HFF-Myc (cell line): ENCODE measurements around the gene CRYBG1.

Experiments
- DNase-seq: peaks from one replicate; pipeline ENCODE4 v3.0.0-alpha.2; 2011; ENCODE audit warnings: low read depth; ENCODE audit errors: extremely low read depth
- H3K4me3 ChIP-seq: replicated peaks from 2 replicates; pipeline ENCODE4 v1.5.1; 2011; ENCODE audit warnings: low read depth, mild to moderate bottlenecking, control low read depth, low read length
- TF ChIP-seq, protein P1 (sequence below): IDR thresholded peaks from 2 replicates; pipeline ENCODE4 v1.5.1; 2012; ENCODE audit warnings: mild to moderate bottlenecking, low read depth, low read length, control low read depth; ENCODE audit errors: missing control alignments

Gene CRYBG1

DNA sequence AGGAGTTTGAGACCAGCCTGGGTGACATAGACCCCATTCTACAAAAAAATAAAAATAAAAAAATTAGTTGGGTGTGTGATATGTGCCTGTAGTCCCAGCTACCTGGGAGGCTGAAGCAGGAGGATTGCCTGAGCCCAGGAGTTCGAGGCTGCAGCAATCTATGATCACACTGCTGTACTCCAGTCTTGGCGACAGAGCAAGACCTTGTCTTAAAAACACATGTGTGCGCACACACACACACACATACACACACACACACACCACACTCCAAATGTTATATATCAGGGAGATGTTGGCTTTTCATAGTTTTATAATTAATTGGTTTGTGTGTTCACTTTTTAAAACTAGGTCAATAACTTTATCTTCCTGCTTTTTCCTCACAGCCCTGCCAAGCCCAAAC, 158.2 kb downstream of the CRYBG1 start:
- TF ChIP-seq, protein P1, sequence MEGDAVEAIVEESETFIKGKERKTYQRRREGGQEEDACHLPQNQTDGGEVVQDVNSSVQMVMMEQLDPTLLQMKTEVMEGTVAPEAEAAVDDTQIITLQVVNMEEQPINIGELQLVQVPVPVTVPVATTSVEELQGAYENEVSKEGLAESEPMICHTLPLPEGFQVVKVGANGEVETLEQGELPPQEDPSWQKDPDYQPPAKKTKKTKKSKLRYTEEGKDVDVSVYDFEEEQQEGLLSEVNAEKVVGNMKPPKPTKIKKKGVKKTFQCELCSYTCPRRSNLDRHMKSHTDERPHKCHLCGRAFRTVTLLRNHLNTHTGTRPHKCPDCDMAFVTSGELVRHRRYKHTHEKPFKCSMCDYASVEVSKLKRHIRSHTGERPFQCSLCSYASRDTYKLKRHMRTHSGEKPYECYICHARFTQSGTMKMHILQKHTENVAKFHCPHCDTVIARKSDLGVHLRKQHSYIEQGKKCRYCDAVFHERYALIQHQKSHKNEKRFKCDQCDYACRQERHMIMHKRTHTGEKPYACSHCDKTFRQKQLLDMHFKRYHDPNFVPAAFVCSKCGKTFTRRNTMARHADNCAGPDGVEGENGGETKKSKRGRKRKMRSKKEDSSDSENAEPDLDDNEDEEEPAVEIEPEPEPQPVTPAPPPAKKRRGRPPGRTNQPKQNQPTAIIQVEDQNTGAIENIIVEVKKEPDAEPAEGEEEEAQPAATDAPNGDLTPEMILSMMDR: no peak
- no peak for DNase-seq
- peak overlapping the region; percentile 24 for H3K4me3 ChIP-seq

DNA sequence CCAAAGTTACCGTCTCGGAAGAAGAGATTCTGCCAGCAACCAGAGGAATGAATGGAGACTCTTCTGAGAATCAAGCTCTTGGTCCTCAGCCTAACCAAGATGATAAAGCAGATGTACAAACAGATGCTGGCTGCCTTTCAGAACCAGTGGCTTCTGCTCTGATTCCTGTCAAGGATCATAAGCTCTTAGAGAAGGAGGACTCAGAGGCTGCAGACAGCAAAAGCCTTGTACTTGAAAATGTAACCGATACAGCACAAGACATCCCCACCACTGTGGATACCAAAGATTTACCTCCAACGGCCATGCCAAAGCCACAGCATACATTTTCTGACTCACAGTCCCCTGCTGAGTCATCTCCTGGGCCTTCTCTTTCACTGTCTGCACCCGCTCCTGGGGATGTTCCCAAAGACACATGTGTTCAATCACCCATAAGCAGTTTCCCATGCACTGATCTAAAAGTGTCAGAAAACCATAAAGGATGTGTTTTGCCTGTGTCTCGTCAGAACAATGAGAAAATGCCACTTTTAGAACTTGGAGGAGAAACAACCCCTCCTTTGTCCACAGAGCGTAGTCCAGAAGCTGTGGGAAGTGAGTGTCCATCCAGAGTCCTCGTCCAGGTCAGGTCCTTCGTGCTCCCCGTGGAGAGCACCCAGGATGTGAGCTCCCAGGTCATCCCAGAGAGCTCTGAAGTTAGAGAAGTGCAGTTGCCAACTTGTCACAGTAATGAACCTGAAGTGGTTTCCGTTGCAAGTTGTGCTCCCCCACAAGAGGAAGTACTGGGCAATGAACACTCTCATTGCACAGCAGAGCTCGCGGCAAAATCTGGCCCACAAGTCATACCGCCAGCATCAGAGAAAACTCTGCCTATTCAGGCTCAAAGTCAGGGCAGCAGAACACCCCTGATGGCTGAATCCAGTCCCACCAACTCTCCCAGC, 159.2 kb downstream of the CRYBG1 start:
- peak; percentile 91 for DNase-seq
- H3K4me3 ChIP-seq: peak overlapping the region; percentile 24
- TF ChIP-seq, protein P1: no peak

DNA sequence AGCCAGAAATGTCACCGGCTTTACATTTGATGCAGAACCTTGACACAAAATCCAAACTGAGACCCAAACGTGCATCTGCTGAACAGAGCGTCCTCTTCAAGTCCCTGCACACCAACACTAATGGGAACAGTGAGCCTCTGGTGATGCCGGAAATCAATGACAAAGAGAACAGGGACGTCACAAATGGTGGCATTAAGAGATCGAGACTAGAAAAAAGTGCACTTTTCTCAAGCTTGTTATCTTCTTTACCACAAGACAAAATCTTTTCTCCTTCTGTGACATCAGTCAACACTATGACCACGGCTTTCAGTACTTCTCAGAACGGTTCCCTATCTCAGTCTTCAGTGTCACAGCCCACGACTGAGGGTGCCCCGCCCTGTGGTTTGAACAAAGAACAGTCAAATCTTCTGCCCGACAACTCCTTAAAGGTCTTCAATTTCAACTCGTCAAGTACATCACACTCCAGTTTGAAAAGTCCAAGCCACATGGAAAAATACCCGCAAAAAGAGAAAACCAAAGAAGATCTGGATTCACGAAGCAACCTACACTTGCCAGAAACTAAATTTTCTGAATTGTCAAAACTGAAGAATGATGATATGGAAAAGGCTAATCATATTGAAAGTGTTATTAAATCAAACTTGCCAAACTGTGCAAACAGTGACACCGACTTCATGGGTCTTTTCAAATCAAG, 160.3 kb downstream of the CRYBG1 start:
- no peak overlapping the region for H3K4me3 ChIP-seq
- no peak for DNase-seq

DNA sequence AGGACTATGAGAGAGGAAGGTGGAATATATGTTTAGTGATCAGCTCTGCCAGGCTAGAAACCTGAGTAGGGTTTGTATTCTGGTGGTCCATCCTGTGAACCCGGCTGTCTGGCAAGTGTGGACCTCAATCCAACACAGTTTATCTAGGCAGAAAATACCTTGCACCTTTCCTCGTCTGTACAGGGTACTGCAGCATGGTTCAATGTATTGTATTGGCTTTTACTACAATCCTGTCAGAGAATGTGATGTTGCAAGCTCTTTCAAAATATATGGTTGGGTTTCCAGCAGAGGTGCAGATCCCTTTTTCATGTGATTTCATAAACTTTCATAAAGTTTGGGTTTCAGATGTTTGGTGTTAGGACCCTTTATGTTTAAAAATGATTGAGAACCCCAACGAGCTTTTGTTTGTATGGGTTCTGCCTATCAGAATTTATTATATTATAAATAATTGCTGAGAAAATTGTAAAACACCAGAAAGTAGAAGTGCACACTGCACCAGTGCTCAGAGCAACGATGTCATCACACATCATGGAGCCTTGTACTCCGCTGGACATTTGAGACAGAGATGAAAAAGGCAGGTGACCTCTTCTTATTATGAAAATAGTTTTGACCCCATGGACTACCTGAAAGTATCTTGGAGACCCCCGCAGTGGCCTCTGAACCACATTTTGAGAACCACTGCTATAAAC, 162.2 kb downstream of the CRYBG1 start:
- no peak overlapping the region for H3K4me3 ChIP-seq
- DNase-seq: no peak
- TF ChIP-seq, protein P1: no peak

More for the DNA sequence above, 160.3 kb downstream of the CRYBG1 start:
- TF ChIP-seq, protein P1: no peak

DNA sequence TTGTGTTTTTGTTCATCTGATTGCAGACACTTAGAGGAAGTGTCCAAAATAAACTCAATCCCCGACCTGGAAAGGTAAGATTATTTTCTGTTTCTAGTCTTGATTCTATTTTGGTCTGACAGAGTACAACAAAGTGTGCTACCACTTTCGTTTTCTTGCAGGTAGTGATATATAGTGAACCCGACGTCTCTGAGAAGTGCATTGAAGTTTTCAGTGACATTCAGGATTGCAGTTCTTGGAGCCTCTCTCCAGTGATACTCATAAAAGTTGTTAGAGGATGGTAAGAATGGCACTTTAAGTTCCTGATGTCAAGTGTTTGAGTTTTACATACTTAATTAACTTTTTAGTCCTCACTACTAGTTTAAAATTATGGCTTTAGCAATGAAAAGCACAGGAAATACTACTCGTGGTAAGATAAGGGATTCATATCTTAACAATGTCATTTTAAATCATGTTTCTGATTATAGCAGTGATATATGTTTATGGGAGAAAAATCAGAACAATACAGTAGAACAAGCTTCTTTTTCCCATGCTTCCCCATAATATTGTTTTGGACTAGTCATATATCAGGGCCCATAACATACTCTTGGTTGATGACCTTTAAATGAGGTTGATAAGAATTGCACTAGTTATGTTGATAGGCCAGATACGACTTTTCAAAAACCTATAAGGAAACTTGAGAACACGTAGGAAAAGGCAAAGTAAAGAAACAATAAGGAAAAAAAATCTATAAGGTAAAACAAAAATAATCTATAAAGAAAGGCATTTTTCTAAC, 164.8 kb downstream of the CRYBG1 start:
- no peak for DNase-seq
- H3K4me3 ChIP-seq: no peak overlapping the region
- TF ChIP-seq, protein P1: no peak

DNA sequence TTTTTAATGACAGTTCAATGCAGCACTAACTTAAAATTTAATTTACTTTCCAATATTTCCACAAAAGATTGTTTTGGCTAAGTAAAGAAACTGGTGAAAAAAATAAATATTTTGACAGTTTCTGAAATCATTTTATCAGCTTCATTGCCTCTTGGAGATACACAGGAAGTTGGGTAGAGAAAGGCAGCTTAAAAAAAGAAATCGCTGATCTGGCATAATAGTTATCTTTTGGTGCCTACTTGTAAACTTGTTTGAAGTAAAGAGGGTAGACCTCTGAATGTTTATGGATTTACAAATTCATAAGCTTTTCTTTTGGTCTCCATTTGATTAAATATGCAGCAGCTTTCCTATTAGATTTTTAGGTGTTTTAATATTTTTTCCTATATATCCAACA, 165.4 kb downstream of the CRYBG1 start:
- TF ChIP-seq, protein P1: no peak
- no peak for DNase-seq
- H3K4me3 ChIP-seq: no peak overlapping the region
